ENCODE results near the gene CRACDL.
"Not testable (repeated sequence)": the region's sequence is repeated elsewhere in the genome, so short reads cannot be mapped to it uniquely, and the experiment has no call there.

The CRACDL gene

GRCh38 chr2:98907966-98908905 is 27.8 kb downstream of the CRACDL start:
- DNase-seq (ENCODE audit: low spot score), result no peak

DNA sequence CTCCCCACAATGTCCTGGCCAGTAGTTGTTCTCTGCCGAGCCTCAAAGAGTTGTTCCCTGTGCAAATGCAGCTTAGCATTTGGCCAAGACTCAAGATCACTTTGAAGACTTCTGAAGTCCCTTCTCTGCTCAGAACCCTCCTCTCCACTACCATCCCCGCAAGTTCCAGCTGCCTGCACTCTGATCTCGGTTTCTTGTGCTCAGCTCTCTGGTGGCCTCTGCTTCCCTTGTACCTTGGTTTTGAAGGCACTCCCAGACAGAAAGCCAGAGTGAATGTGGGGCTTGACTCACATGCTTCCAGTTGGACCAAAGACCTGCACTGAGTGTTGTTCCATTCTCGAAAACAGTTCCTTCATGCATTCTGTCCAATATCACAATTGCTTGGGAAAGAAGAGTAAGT is 28.6 kb downstream of the CRACDL start:
- no peak for DNase-seq (ENCODE audit: low spot score)

- no peak for DNase-seq (ENCODE audit: low spot score)
These were observed 32.1 kb downstream of the CRACDL start for GRCh38 chr2:98903767-98904485.

DNA sequence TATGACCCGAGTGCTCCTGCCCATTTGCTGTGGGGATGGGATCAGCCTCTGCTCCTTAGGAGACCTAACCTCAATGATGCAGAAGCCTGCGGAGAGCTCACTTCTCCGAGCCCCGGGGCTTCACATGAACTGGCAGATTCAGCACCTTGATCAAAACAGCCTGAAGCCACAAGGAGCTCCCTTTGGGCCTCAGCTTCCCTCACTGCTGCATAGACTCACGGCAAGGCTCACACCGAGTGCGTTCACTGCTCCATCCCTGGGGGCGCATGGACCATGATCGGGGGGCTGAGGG is 33.0 kb downstream of the CRACDL start:
- DNase-seq (ENCODE audit: low spot score), result no peak

- no peak for DNase-seq (ENCODE audit: low spot score)
These were observed 33.6 kb downstream of the CRACDL start for GRCh38 chr2:98902209-98903063.

DNA sequence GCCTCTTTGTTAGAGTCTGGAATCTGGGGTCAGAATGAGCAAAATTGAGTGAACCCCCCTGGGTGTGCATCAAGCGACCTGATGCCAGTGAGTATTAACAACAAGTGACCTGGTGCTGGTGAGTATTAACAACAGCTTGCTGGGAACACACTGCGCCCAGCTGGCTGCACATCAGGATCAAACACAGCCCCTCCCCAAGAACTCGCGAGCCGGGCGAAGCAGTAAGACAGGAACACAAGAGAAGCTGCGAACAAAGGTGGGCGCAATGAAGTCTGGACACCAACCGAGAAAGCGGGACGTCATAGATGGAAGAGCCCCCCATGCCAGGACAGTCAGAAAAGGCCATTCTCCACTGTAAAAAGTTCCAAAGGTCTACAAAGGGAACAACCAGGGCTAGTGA is 34.3 kb downstream of the CRACDL start:
- no peak for DNase-seq (ENCODE audit: low spot score)

GRCh38 chr2:98901291-98901690 is 34.7 kb downstream of the CRACDL start:
- no peak for DNase-seq (ENCODE audit: low spot score)

DNA sequence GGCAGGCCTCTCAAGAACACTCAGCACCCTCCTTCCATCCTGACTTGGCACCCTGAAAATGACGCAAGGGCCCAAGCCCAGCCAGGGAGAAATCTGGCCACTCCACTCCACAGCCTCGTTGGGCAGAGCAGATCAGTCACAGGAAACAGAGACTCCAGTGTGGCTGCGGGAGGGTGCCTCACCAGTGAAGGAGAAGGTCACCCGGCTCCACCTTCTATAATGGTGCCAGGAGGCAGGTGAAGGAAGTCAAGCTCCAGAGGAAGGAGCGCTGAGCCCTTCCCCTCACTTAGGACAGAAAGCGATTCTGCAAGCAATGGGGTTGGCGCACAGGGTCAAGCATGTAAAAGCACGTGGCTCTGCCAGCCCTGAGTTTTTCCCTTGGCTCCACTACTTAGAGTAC is 35.3 kb downstream of the CRACDL start:
- DNase-seq (ENCODE audit: low spot score), result no peak

DNA sequence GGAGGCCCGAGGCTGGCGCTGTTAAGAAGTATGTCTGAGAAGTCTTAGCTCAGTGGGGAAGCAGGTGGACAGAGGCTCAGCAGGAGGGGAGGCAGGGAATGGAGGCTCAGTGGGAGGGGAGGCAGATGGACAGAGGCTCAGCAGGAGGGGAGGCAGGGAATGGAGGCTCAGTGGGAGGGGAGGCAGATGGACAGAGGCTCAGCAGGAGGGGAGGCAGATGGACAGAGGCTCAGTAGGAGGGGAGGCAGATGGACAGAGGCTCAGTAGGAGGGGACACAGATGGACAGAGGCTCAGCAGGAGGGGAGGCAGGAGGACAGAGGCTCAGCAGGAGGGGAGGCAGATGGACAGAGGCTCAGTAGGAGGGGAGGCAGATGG is 36.3 kb downstream of the CRACDL start:
- not testable (repeated sequence) for DNase-seq (ENCODE audit: low spot score)

- DNase-seq (ENCODE audit: low spot score), result no peak
These were observed 36.9 kb downstream of the CRACDL start for GRCh38 chr2:98899041-98899702.

- DNase-seq (ENCODE audit: low spot score), result no peak
These were observed 37.6 kb downstream of the CRACDL start for GRCh38 chr2:98898423-98898841.

DNA sequence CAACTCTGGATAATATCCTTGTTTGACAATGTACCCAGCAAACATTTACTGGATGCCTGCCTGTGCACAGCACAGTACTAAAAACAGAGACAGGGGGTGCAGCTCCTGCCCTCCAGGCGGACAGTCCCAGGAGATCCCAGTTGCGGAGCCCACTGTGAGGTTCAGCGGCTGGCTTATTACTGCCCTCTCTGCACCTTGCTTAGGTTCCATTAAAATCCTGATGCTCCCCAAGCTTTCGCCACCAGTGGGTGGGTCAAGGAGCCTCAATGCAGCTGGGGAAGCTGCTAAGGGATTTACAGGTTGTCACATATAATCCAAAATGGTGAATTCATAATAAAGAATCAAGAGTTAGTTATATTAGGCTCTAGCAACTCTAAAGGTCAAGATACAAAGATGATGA is 38.3 kb downstream of the CRACDL start:
- DNase-seq (ENCODE audit: low spot score), result no peak

- DNase-seq (ENCODE audit: low spot score), result no peak
These were observed 39.1 kb downstream of the CRACDL start for GRCh38 chr2:98896944-98897343.

GRCh38 chr2:98896416-98896815 is 39.6 kb downstream of the CRACDL start:
- no peak for DNase-seq (ENCODE audit: low spot score)

- no peak for DNase-seq (ENCODE audit: low spot score)
These were observed 40.1 kb downstream of the CRACDL start for GRCh38 chr2:98895901-98896300.

DNA sequence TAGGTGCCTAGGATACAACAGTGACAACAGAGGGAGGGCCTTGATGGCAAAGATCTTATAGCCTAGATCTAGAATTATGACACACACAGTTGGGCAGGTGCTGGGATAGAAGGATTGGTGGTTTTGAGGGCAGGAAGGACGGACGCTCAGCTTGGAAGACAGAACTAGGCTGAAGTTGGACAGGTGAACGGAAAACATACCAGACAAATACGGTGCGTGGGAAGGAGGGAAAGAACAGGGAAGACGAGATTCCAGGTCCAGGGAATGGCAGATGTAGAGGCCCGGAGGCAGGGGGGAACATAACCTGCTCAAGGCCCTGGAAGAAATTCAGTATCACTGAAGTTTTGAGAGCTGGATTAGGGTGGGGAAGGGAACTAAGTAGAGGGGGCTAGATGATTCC is 40.8 kb downstream of the CRACDL start:
- DNase-seq (ENCODE audit: low spot score), result no peak

- DNase-seq (ENCODE audit: low spot score), result no peak
These were observed 41.6 kb downstream of the CRACDL start for GRCh38 chr2:98894331-98895000.

GRCh38 chr2:98893911-98894321 is 42.1 kb downstream of the CRACDL start:
- DNase-seq (ENCODE audit: low spot score), result no peak

DNA sequence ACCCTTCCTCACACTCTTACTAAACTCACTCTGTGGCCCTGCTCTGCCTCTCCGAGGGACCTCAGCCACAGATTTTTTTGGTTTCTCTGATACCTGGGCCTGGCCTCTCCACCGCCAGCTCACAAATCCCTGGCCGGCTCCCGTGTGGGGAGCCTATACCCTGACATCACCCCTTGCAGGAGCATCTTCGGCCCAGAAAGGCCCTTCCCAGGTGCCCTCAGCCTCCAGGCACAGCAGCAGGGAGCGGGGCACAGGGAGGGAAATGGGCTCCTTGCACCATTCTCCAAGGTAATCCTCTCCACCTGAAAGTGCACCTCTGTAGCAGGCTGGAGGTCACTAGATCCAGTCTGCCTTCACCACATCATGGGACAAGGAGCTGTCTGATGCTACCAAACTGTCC is 43.2 kb downstream of the CRACDL start:
- DNase-seq (ENCODE audit: low spot score), result no peak

GRCh38 chr2:98891591-98891990 is 44.4 kb downstream of the CRACDL start:
- no peak for DNase-seq (ENCODE audit: low spot score)

DNA sequence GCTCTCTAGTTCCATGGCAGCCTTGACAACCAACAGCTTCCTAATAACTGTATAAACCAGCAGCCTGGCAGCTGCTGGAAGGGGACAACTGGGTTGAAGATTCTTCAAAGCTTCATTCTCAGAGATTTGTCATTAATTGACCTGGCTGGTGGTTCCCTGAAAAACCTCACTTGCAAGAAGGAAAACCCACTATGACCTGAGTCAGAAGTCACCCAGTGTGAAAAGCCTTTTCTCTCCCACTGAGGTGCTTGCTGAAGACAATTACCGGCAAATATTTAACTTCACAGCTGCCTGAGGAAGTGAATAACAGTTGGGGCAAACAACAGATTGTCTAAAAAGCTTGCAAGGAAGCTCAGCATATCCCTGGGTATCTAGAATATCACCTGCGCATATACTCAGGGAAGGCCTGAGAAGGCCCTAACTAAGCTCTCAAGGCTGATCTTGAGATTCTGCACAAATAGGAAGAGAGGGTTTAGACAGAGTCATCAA is 49.9 kb downstream of the CRACDL start:
- no peak for DNase-seq (ENCODE audit: low spot score)
